Fibroblast of the aortic adventitia (primary cell): ENCODE data around the gene CD53. TPM values are rescaled to one million over a fixed set of nuclear protein-coding genes. Genes with fewer than 3 reads are reported as not detected.

Experiments used
- DNase-seq: peaks from one replicate; pipeline ENCODE4 v3.0.0-alpha.2; 2010; ENCODE audit warnings: low read depth
- H3K4me3 ChIP-seq: 2 replicates; pipeline ENCODE4 v1.5.1; 2011; ENCODE audit warnings: low read depth, mild to moderate bottlenecking, control low read depth, low read length, moderate library complexity
- total RNA-seq: library from RNA; depleted of rRNA; stranded (reverse); fragments of >200 nt; gene quantifications from 2 replicates; pipeline ENCODE4 v1.2.3, GENCODE V29; 2012; ENCODE audit warnings: low replicate concordance
- TF ChIP-seq, protein P1 (sequence below): IDR thresholded peaks from 2 replicates; pipeline ENCODE4 v1.5.1; 2011; ENCODE audit warnings: mild to moderate bottlenecking, low read length, control low read depth, inconsistent platforms; ENCODE audit not compliant: insufficient read depth

The CD53 gene
- total RNA-seq, 1 donor, result not detected

DNA sequence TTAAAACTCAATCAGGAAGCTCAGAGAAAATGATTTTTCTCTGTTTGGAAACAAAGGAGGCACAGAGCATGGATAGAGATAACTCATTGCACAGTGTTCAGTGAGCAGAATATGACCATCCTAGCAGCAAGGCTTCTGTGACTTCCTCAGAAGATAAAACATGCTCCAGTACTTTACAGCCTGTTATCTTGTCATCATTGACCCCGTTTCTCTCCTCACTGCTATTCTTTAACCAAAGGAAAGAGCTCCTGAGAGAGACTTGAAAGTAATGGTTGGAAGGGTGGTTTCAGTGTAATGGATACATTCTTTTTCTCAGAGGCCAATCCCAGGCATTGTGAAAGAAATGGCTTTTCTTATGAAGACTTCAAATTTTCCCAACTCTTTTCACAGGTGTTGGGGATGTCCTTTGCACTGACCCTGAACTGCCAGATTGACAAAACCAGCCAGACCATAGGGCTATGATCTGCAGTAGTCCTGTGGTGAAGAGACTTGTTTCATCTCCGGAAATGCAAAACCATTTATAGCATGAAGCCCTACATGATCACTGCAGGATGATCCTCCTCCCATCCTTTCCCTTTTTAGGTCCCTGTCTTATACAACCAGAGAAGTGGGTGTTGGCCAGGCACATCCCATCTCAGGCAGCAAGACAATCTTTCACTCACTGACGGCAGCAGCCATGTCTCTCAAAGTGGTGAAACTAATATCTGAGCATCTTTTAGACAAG lies 25.9 kb downstream of the CD53 start:
- no peak overlapping the region for H3K4me3 ChIP-seq
- DNase-seq, result no peak
- TF ChIP-seq, protein P1, sequence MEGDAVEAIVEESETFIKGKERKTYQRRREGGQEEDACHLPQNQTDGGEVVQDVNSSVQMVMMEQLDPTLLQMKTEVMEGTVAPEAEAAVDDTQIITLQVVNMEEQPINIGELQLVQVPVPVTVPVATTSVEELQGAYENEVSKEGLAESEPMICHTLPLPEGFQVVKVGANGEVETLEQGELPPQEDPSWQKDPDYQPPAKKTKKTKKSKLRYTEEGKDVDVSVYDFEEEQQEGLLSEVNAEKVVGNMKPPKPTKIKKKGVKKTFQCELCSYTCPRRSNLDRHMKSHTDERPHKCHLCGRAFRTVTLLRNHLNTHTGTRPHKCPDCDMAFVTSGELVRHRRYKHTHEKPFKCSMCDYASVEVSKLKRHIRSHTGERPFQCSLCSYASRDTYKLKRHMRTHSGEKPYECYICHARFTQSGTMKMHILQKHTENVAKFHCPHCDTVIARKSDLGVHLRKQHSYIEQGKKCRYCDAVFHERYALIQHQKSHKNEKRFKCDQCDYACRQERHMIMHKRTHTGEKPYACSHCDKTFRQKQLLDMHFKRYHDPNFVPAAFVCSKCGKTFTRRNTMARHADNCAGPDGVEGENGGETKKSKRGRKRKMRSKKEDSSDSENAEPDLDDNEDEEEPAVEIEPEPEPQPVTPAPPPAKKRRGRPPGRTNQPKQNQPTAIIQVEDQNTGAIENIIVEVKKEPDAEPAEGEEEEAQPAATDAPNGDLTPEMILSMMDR, result no peak

DNA sequence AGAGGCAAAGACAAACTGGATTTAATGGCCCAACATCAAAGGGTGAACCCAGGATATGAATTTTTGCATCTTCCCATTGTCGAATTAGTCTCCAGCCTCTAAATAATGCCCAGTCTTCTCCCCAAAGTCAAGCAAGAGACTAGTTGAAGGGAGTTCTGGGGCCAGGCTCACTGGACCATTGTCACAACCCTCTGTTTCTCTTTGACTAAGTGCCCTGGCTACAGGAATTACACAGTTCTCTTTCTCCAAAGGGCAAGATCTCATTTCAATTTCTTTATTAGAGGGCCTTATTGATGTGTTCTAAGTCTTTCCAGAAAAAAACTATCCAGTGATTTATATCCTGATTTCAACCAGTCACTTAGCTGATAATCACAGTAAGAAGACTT lies 26.5 kb downstream of the CD53 start:
- H3K4me3 ChIP-seq, result no peak overlapping the region
- TF ChIP-seq, protein P1, result no peak
- DNase-seq, result no peak

DNA sequence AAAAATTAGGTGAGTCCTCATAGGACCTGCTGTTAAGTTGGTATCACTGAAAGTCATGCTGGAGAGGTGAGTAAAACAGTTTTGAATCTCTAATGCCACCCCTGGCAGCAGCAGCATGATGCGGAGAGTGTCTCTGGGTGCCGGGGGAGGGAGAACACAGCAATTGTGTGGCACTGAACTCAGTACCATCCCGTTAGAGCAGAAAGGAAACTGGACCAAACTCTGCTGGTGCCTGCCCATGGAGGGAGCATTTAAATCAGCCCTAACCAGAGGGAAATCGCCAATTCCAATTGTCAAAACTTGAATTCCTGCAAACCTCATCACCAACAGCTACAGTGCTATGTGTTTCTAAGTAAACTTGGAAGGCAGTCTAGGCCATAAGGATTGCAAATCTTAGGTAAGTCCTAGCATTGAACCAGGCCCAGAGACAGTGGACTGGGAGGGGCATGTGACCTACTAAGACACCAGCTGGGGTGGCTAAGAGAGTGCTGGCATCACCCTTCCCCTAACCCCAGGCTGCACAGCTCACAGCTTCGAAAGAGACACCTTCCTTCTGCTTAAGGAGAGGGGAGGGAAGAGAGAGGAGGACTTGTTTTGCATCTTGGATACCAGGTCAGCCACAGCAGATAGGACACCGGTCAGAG lies 30.0 kb downstream of the CD53 start:
- no peak for DNase-seq
- TF ChIP-seq, protein P1, result no peak
- no peak overlapping the region for H3K4me3 ChIP-seq

DNA sequence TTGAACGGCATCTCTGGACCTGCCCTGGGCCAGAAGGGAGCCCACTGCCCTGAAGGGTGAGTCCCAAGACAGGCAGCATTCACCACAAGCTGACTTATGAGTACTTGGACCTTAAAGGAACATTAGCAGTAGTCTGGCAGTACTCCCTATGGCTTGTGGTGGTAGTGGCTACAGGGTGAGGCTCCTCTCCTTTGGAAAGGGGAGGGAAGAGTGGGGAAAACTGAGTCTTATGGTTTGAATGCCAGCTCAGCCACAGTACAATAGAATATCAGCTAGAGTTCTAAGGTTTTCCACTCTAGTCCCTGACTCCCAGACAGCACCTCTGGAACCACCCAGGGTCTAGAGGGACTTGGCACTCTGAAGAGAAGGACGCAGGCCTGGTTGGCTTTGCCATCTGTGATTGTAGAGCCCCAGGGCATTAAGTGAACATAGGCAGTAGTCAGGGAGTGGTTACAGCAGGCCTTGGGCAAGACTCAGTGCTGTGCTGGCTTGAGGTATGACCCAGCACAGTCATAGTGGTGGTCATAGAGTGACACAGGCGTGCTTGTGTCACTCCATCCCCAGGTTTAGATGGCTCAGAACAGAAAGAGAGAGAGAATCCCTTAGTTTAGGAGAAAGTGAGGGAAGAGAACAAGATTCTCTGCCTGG lies 31.0 kb downstream of the CD53 start:
- DNase-seq, result no peak
- TF ChIP-seq, protein P1, result no peak
- no peak overlapping the region for H3K4me3 ChIP-seq

DNA sequence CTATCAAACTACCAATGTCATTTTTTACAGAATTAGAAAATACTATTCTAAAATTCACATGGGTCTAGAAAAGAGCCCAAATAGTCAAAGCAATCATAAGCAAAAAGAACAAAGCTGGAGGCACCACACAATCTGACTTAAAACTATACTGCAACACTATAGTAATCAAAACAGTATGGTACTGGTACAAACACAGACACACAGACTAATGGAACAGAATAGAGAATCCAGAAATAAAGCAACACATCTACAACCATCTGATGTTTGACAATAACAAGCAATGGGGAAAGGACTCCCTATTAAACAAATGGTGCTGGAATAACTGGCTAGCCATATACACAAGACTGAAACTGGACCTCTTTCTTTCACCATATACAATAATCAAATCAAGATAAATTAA lies 39.8 kb downstream of the CD53 start:
- no peak overlapping the region for H3K4me3 ChIP-seq
- DNase-seq, result no peak
- TF ChIP-seq, protein P1, result no peak

DNA sequence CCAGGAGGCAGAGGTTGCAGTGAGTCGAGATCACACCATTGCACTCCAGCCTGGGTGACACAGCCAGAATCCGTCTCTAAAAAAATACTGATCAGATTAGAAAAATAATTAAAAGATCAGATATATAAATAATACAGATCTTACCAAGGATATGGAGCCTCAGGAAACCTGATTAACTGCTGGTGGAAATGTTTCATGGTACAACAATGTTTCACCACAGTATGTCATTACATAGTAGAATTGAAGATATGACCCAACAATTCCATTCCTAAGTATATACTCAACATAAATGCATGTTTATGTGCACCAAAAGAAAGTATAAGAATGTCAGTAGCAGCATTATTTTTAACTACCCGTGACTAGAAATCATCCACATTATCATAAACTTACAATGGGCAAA lies 41.7 kb downstream of the CD53 start:
- no peak for DNase-seq

More for the DNA sequence above, 41.7 kb downstream of the CD53 start:
- TF ChIP-seq, protein P1, result no peak
- no peak overlapping the region for H3K4me3 ChIP-seq
